ENCODE results near the gene AKNA.

Gene AKNA

GRCh38 chr9:114285166-114285867 is 102.5 kb downstream of the AKNA start:
- H3K4me3 ChIP-seq (ENCODE audit: severe bottlenecking): no peak overlapping the region
- H3K4me1 ChIP-seq (ENCODE audit: insufficient read depth, poor library complexity, severe bottlenecking): peaks cover 34% of the 10 kb centered on the region
- DNase-seq (ENCODE audit: low spot score) (peak; percentile 79), ATAC-seq (ENCODE audit: low read depth) (peak; percentile 41; the same call in 2 of the 3 replicates)
- H3K36me3 ChIP-seq (ENCODE audit: low read depth): no peaks in the 10 kb centered on the region
- H3K27me3 ChIP-seq (ENCODE audit: insufficient read depth, poor library complexity, severe bottlenecking): no peaks in the 10 kb centered on the region
- no peak for TF ChIP-seq CTCF (IDR thresholded peaks at IDR 0.05; ENCODE audit: poor library complexity, severe bottlenecking)
- no peaks in the 10 kb centered on the region for H3K9me3 ChIP-seq (ENCODE audit: severe bottlenecking)
- no peak overlapping the region for H3K27ac ChIP-seq (ENCODE audit: poor library complexity, severe bottlenecking)

GRCh38 chr9:114284316-114285060 is 103.3 kb downstream of the AKNA start:
- H3K36me3 ChIP-seq (ENCODE audit: low read depth): no peaks in the 10 kb centered on the region
- peaks cover 38% of the 10 kb centered on the region for H3K4me1 ChIP-seq (ENCODE audit: insufficient read depth, poor library complexity, severe bottlenecking)
- ATAC-seq (ENCODE audit: low read depth) (no peak), DNase-seq (ENCODE audit: low spot score) (peak; percentile 24)
- TF ChIP-seq CTCF (IDR thresholded peaks at IDR 0.05; ENCODE audit: poor library complexity, severe bottlenecking): no peak
- H3K27ac ChIP-seq (ENCODE audit: poor library complexity, severe bottlenecking): no peak overlapping the region
- no peaks in the 10 kb centered on the region for H3K9me3 ChIP-seq (ENCODE audit: severe bottlenecking)
- H3K27me3 ChIP-seq (ENCODE audit: insufficient read depth, poor library complexity, severe bottlenecking): no peaks in the 10 kb centered on the region
- H3K4me3 ChIP-seq (ENCODE audit: severe bottlenecking): no peak overlapping the region
